HG02623 (cell line): ENCODE data around the gene LDLR.

Experiments used
- ATAC-seq: cut with Tn5 transposase; IDR thresholded peaks from one replicate; pipeline ENCODE4 v1.9.1; 2021; ENCODE audit warnings: moderate library complexity; ENCODE audit not compliant: unreplicated experiment

LDLR gene

DNA sequence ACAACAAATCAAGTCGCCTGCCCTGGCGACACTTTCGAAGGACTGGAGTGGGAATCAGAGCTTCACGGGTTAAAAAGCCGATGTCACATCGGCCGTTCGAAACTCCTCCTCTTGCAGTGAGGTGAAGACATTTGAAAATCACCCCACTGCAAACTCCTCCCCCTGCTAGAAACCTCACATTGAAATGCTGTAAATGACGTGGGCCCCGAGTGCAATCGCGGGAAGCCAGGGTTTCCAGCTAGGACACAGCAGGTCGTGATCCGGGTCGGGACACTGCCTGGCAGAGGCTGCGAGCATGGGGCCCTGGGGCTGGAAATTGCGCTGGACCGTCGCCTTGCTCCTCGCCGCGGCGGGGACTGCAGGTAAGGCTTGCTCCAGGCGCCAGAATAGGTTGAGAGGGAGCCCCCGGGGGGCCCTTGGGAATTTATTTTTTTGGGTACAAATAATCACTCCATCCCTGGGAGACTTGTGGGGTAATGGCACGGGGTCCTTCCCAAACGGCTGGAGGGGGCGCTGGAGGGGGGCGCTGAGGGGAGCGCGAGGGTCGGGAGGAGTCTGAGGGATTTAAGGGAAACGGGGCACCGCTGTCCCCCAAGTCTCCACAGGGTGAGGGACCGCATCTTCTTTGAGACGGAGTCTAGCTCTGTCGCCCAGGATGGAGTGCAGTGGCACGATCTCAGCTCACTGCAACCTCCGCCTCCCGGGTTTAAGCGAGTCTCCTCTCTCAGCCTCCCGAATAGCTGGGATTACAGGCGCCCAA is at the start of gene LDLR:
TSS of gene LDLR (plus strand) at position 210 of the 760 bp plus-strand sequence. CDS start at position 296, 86 bp downstream.
- no peak for ATAC-seq

DNA sequence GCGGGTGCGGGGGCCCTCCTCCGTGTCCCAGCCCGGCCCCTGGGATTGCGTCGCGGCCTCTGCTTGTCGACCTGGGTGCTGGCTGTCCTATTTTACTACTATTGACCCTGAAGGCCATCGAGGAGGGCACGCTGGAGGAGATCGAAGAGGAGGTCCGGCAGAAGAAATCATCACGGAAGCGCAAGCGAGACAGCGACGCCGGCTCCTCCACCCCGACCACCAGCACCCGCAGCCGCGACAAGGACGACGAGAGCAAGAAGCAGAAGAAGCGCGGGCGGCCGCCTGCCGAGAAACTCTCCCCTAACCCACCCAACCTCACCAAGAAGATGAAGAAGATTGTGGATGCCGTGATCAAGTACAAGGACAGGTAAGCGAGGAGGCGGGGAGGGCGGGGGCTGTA is 48.1 kb upstream of the LDLR start:
- no peak for ATAC-seq

- ATAC-seq = no peak
Measured at GRCh38 chr19:11041966-11042627, 47.2 kb upstream of the LDLR start.

GRCh38 chr19:11044431-11044830 is 44.8 kb upstream of the LDLR start:
- no peak for ATAC-seq

DNA sequence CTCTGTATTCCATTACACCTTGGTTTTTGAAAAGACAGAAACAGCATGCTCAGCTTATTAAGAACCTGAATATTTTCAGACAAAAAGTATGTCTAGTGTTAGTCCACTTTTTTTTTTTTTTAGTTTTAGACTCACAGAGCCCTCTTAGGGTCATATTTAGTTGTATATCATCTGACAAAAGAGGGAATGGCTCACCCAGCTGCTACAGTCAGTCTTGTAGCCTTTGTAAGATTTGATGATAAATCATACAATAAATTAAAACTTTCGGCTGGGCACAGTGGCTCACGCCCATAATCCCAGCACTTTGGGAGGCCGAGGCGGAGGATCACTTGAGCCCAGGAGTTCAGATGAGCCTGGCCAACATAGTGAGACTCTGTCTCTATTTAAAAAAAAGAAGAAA is 43.7 kb upstream of the LDLR start:
- no peak for ATAC-seq

- no peak for ATAC-seq
Measured at GRCh38 chr19:11046605-11047354, 42.5 kb upstream of the LDLR start.

DNA sequence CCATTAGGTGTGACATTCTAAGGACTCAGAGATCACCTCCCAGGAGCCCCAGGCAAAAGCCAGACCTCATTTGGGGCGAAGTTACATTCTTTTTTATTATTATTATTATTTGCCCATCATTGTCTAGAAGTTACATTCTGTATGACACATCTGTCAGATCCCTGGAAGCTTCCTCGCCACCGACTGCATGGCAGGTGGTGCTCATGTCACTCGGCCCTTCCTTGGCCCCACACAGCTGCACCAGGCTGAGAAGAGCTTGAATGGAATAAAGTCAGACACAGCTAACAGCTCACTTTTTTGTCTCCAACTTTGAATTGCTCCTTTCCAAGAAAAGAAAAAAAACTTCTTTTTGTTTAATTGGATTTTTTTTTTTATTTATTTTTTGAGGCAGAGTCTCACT is 41.4 kb upstream of the LDLR start:
- no peak for ATAC-seq

DNA sequence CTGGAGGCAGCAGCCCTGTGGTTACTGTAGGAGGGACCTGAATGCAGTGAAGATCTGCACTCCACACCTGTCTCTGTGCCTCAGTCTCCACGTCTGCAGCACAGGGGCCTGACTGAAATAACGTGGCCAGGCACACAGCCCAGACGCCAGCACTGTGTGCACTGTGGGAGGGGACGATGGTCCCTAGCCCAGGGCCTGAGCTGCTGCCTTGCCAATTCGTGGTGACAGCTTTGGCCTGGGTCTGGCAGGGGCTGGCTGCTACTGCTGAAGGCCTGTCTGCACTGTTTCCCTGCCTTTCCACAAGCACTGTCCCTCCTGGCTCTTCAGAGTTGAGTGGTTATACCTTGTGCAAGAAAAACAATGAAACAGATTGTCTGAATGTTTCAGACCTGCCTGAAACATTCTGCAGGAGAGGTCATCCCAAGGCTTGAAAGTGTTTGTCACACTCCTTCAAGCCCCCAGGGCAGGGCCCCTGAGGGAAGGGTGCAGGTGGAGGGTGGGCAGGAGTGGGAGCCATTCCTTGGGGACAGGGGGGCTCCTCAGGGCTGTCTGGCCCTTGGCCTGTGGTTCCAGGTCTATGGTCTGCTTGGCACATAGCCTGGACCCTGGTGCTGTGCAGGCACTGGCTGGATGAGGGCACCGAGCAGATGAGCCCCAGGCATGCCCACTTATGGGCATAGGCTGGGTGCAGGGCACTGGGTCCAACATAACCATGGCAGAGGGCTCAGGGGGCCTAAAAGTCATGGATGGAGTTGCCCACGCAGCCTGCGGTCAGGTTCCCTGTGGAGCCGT is 38.7 kb upstream of the LDLR start:
- no peak for ATAC-seq

- ATAC-seq = no peak
Measured at GRCh38 chr19:11053817-11054195, 35.5 kb upstream of the LDLR start.

GRCh38 chr19:11054200-11054599 is 35.1 kb upstream of the LDLR start:
- no peak for ATAC-seq

- no peak for ATAC-seq
Measured at GRCh38 chr19:11054628-11055027, 34.6 kb upstream of the LDLR start.

GRCh38 chr19:11058246-11059030 is 30.8 kb upstream of the LDLR start:
- no peak for ATAC-seq

DNA sequence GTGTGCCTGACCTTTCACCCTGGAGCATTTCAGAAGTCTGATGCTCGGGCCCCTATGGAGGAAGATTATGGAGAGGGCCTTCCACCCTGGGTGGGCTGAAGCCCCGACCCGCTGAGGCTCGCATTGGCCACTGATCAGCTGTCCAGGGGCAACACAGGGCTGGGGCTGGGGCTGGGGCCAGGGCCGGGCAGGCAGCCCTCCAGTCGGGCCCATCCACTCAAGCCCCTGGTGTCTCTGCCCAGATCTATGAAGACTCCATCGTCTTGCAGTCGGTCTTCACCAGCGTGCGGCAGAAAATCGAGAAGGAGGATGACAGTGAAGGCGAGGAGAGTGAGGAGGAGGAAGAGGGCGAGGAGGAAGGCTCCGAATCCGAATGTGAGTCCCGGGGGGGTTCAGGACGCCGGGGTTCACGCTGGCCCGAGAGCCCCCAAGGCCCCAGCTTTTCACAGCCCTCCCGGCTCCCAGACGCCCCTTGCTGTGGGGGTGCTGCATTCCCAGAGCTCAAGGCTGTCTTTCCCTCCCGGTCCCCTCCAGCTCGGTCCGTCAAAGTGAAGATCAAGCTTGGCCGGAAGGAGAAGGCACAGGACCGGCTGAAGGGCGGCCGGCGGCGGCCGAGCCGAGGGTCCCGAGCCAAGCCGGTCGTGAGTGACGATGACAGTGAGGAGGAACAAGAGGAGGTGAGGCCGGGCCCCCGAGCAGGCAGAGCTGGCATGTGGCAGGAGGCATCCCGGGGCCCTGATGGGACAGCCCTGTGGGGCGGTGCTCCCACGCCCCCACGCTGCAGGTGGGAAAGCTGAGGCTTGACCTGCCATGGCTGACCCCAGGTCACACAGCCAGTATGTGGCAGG is 29.5 kb upstream of the LDLR start:
- no peak for ATAC-seq

DNA sequence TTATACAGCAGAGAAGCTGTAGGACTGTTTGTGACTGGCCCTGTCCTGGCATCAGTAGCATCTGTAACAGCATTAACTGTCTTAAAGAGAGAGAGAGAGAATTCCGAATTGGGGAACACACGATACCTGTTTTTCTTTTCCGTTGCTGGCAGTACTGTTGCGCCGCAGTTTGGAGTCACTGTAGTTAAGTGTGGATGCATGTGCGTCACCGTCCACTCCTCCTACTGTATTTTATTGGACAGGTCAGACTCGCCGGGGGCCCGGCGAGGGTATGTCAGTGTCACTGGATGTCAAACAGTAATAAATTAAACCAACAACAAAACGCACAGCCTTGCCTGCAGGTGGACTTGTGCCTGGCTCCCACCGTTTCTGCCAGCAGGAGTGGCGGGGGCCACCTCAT is 27.3 kb upstream of the LDLR start:
- ATAC-seq = no peak

DNA sequence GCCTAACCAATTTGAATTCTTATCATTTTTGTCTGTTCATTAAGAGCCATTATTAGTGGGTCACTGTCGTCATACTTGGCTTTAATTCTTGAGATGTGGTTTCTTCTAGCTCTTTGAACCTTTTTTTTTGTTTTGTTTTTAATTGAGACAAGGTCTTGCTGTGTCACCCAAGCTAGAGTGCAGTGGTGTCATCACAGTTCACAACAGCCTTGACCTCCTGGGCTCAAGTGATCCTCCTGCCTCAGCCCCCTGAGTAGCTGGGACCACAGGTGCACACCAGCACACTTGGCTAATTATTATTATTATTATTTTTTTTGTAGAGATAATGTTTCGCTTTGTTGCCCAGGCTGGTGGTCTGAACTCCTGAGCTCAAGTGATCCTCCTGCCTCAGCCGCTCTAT is 25.8 kb upstream of the LDLR start:
- ATAC-seq = no peak

DNA sequence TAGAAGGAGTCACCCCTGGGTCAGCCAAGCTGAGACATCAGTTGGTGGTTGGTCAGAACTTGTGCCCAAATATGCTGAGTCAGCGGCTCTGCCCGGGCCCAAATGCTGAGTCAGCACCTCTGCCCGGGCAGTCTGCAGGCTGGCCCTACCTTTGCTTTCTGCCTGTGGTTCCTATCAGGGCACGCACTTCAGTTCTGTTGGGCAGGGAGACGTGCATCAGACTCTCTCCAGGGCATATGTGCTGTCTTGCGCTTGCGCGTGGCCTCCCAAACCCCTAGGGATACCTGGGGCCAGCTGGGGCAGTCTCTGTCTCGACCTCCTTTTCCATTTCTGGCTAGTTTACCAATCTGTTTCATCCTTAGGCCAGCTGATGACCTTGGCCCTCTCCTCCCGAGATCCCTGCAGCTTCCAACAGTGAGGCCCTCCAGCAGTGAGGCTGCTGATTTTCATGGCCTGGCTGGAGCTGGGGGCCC is 24.4 kb upstream of the LDLR start:
- no peak for ATAC-seq

DNA sequence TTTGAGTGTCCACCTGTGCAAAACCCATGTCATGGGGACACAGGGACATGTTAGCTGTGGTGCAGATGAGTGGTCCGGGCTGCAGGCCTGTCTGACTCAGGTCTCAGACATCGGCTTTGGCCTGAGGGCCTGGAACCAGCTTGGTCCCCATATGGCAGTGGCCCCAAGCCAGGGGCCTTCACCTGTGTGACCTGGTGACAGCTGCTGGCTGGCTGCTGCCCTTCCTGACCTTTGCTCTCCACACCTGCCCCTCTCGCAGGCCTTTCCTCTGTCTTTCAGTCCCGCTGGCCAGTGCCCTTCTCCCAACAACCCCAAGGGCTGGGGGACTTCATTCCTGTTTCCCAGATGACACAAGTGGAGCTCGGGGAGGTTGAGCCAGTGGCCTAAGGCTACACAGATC is 22.9 kb upstream of the LDLR start:
- no peak for ATAC-seq

GRCh38 chr19:11067356-11068113 is 21.7 kb upstream of the LDLR start:
- ATAC-seq = no peak

DNA sequence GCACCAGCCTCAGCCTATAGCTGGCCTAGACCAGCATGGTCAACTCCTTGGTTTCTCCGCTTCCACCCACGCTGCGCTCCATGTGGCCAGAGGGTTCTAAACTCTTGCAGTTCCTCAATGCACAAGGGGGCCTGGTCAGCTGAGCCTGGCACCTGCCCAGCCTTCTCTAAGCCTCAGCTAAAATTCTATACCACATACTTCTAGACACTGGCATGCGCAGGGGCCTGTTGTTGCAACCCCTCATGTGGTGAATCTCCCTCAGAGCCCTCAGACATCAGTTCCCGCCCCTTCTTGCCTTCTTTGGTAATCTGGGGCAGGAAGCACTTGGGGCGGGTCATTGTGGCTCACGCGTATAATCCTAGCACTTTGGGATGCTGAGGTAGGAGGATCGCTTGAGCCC is 19.7 kb upstream of the LDLR start:
- no peak for ATAC-seq
